Measurements from ENCODE around the gene UTP14C. TPM values are rescaled to one million over a fixed set of nuclear protein-coding genes. Genes with fewer than 3 reads are reported as not detected.
"Not testable (repeated sequence)": the region's sequence is repeated elsewhere in the genome, so short reads cannot be mapped to it uniquely, and the experiment has no call there.

UTP14C gene
- total RNA-seq, 1 donor from 2014 or later: 22.3 TPM

- Mint-ChIP-seq H3K27me3 (ENCODE audit: low read depth) (no peaks in the 10 kb centered on the region), H3K27ac (ENCODE audit: unreplicated experiment) (no peak overlapping the region), H3K4me3 (ENCODE audit: unreplicated experiment) (no peak overlapping the region), H3K4me1 (ENCODE audit: low read depth) (peaks cover 19% of the 10 kb centered on the region), H3K9me3 (ENCODE audit: low read depth) (peaks cover 6% of the 10 kb centered on the region), H3K36me3 (ENCODE audit: low read depth) (peaks cover 53% of the 10 kb centered on the region)
- DNase-seq (ENCODE audit: low spot score): no peak
- TF ChIP-seq CTCF (IDR thresholded peaks at IDR 0.05): no peak
Measured at GRCh38 chr13:52022356-52022755, 2.1 kb upstream of the UTP14C start.

DNA sequence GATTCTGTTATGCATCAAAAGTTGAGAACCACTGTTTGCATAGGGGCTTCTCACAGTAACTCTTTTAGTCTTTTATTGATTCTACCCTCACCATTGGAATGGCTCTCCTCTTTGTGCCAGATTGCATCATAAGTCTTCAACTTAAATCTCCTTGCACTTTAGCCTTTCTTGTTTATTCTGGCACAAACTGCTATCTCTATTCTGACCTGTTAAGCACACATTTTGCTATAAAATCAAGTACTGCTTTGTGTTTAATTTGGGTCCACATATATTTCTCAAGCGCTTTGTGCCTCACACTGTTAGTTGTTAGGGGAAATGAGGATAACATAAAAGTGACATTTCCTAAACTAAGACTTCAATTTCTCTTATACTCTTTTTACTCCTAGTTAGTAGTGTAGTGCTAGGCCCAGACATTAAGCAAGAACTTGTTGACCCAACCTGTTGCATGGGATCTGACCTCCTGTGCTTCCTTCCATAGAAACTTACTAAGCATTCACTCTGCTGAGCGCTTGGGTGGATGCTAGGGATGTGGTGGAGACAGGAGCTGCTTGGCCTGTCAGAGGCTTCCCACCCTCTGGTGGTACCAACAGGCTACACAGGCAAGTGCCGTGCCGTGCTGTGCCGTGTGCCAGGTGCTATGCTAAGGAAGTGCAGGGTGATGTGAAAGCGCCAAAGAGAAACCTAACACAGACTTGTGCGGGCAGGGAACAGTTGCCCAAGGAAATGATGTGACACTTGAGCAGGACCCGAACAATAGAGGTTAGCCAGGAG, 1.2 kb downstream of the UTP14C start:
- Mint-ChIP-seq H3K4me3 (ENCODE audit: unreplicated experiment) (no peak overlapping the region), H3K4me1 (ENCODE audit: low read depth) (peaks cover 19% of the 10 kb centered on the region), H3K36me3 (ENCODE audit: low read depth) (peaks cover 56% of the 10 kb centered on the region), H3K27ac (ENCODE audit: unreplicated experiment) (no peak overlapping the region), H3K9me3 (ENCODE audit: low read depth) (peaks cover 14% of the 10 kb centered on the region), H3K27me3 (ENCODE audit: low read depth) (no peaks in the 10 kb centered on the region)
- no peak for TF ChIP-seq CTCF (IDR thresholded peaks at IDR 0.05)
- peak; percentile 82 for DNase-seq (ENCODE audit: low spot score)

- no peaks in the 10 kb centered on the region for H3K27me3 Mint-ChIP-seq (ENCODE audit: low read depth)
- TF ChIP-seq CTCF (IDR thresholded peaks at IDR 0.05): no peak
- H3K4me1 Mint-ChIP-seq (ENCODE audit: low read depth): peaks cover 19% of the 10 kb centered on the region
- no peak overlapping the region for H3K27ac Mint-ChIP-seq (ENCODE audit: unreplicated experiment)
- peaks cover 14% of the 10 kb centered on the region for H3K9me3 Mint-ChIP-seq (ENCODE audit: low read depth)
- no peak for DNase-seq (ENCODE audit: low spot score)
- H3K36me3 Mint-ChIP-seq (ENCODE audit: low read depth): peaks cover 52% of the 10 kb centered on the region
- H3K4me3 Mint-ChIP-seq (ENCODE audit: unreplicated experiment): no peak overlapping the region
Measured at GRCh38 chr13:52026246-52026626, 1.7 kb downstream of the UTP14C start.

DNA sequence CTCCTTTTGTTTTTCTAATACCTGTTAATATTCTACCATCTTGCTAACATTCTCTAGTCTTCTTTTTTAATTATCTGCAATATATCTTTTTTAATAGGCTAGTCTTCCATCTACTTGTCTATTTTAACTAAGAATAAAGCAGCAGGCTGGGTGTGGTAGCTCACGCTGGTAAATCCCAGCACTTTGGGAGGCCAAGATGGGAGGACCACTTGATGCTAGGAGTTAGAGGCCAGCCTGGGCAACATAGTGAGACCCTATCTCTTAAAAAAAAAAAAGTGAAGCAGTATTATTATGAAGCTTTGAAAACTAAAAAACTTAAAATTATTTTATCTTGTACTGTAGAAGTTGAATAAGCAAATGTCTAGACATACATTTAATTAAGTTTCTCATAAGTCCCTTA, 3.3 kb downstream of the UTP14C start:
- H3K4me1 Mint-ChIP-seq (ENCODE audit: low read depth): peaks cover 19% of the 10 kb centered on the region
- H3K4me3 Mint-ChIP-seq (ENCODE audit: unreplicated experiment): no peak overlapping the region
- no peak for TF ChIP-seq CTCF (IDR thresholded peaks at IDR 0.05)
- peaks cover 14% of the 10 kb centered on the region for H3K9me3 Mint-ChIP-seq (ENCODE audit: low read depth)
- H3K27me3 Mint-ChIP-seq (ENCODE audit: low read depth): no peaks in the 10 kb centered on the region
- H3K27ac Mint-ChIP-seq (ENCODE audit: unreplicated experiment): no peak overlapping the region
- DNase-seq (ENCODE audit: low spot score): no peak
- peaks cover 49% of the 10 kb centered on the region for H3K36me3 Mint-ChIP-seq (ENCODE audit: low read depth)

GRCh38 chr13:52029569-52029968, 5.1 kb downstream of the UTP14C start:
- no peak for TF ChIP-seq CTCF (IDR thresholded peaks at IDR 0.05)
- no peak overlapping the region for H3K27ac Mint-ChIP-seq (ENCODE audit: unreplicated experiment)
- H3K4me3 Mint-ChIP-seq (ENCODE audit: unreplicated experiment): no peak overlapping the region
- no peak for DNase-seq (ENCODE audit: low spot score)
- H3K36me3 Mint-ChIP-seq (ENCODE audit: low read depth): peaks cover 43% of the 10 kb centered on the region
- peaks cover 19% of the 10 kb centered on the region for H3K4me1 Mint-ChIP-seq (ENCODE audit: low read depth)
- H3K9me3 Mint-ChIP-seq (ENCODE audit: low read depth): peaks cover 14% of the 10 kb centered on the region
- no peaks in the 10 kb centered on the region for H3K27me3 Mint-ChIP-seq (ENCODE audit: low read depth)

DNA sequence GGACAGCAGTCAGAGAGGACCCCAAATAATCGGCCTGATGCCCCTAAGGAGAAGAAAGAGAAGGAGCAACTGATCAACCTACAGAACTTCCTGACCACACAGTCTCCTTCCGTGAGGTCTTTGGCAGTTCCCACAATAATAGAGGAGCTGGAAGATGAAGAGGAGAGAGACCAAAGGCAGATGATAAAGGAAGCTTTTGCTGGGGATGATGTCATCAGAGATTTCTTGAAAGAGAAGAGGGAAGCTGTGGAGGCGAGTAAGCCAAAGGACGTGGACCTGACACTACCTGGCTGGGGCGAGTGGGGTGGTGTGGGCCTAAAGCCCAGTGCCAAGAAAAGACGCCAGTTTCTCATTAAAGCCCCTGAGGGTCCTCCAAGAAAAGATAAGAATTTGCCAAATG, 5.9 kb downstream of the UTP14C start:
- not testable (repeated sequence) for DNase-seq (ENCODE audit: low spot score); H3K27me3 Mint-ChIP-seq (ENCODE audit: low read depth); H3K27ac Mint-ChIP-seq (ENCODE audit: unreplicated experiment); H3K4me3 Mint-ChIP-seq (ENCODE audit: unreplicated experiment)
- Mint-ChIP-seq H3K9me3 (ENCODE audit: low read depth) (peaks cover 14% of the 10 kb centered on the region), H3K36me3 (ENCODE audit: low read depth) (peaks cover 35% of the 10 kb centered on the region), H3K4me1 (ENCODE audit: low read depth) (peaks cover 15% of the 10 kb centered on the region)

Measured in chondrocyte (in vitro differentiated cells).